CD14-positive monocyte (primary cell): ENCODE data around the gene RNF186. TPM values are rescaled to one million over a fixed set of nuclear protein-coding genes. Genes with fewer than 3 reads are reported as not detected.

Experiments used
- DNase-seq, 3 donors: peaks; one replicate each; pipeline ENCODE4 v3.0.0-alpha.2; 2011 to 2022
- H2AFZ ChIP-seq: 2 replicates; pipeline ENCODE4 v1.6.0; 2012; ENCODE audit warnings: mild to moderate bottlenecking, low read depth, low read length, inconsistent platforms; ENCODE audit not compliant: insufficient read depth, poor library complexity, severe bottlenecking
- H3K27ac ChIP-seq, 2 donors: 1 replicate in 1 of 2; 2 replicates in 1 of 2; pipeline ENCODE4 v1.5.1; 2012 to 2013; ENCODE audit warnings: low read length in 2 of 2, control low read depth in 1 of 2, inconsistent platforms in 1 of 2, low read depth in 1 of 2, mild to moderate bottlenecking in 1 of 2
- H3K27me3 ChIP-seq, 2 donors: one replicate each; pipeline versions ENCODE4 v1.6.0 to v1.6.1; 2011 to 2013; ENCODE audit warnings: low read length in 2 of 2; ENCODE audit not compliant: control insufficient read depth in 2 of 2, insufficient read depth in 2 of 2
- H3K36me3 ChIP-seq, 2 donors: replicated peaks in 1 of 2; 1 replicate in 1 of 2; 2 replicates in 1 of 2; pipeline versions ENCODE4 v1.5.1 to v1.6.1; 2012 to 2013; ENCODE audit warnings: low read length in 2 of 2, control low read depth in 1 of 2, inconsistent platforms in 1 of 2, mild to moderate bottlenecking in 1 of 2; ENCODE audit not compliant: insufficient read depth in 2 of 2, control insufficient read depth in 1 of 2
- H3K4me1 ChIP-seq, 2 donors: 1 replicate in 1 of 2; 2 replicates in 1 of 2; pipeline versions ENCODE4 v1.5.1 to v1.6.1; 2012 to 2013; ENCODE audit warnings: low read length in 2 of 2, control low read depth in 1 of 2, inconsistent platforms in 1 of 2, mild to moderate bottlenecking in 1 of 2, moderate library complexity in 1 of 2; ENCODE audit not compliant: insufficient read depth in 2 of 2, control insufficient read depth in 1 of 2
- H3K4me2 ChIP-seq: replicated peaks from 2 replicates; pipeline ENCODE3; 2012; ENCODE audit warnings: low read length, moderate library complexity, mild to moderate bottlenecking; ENCODE audit not compliant: poor library complexity, severe bottlenecking; ENCODE audit errors: extremely low read depth
- H3K4me3 ChIP-seq, 3 experiments: fragments of 200-600 bp in 1 of 3; sonication (generic) in 1 of 3; replicated peaks in 1 of 3; 1 replicate in 2 of 3; 2 replicates in 1 of 3; pipeline ENCODE4 v1.5.1; 2011 to 2013; ENCODE audit warnings: low read length in 3 of 3, mild to moderate bottlenecking in 3 of 3, control low read depth in 2 of 3, low read depth in 2 of 3, inconsistent platforms in 1 of 3, moderate library complexity in 1 of 3
- H3K79me2 ChIP-seq: 2 replicates; pipeline ENCODE4 v1.6.0; 2012; ENCODE audit warnings: mild to moderate bottlenecking, control low read depth, inconsistent platforms, low read length, moderate library complexity; ENCODE audit not compliant: insufficient read depth
- H3K9ac ChIP-seq: 2 replicates; pipeline ENCODE4 v1.6.0; 2017; ENCODE audit warnings: low read length, mild to moderate bottlenecking; ENCODE audit not compliant: insufficient read depth, poor library complexity, severe bottlenecking
- H3K9me3 ChIP-seq, 2 donors: replicated peaks in 1 of 2; 1 replicate in 1 of 2; 2 replicates in 1 of 2; pipeline versions ENCODE4 v1.5.1 to v1.6.1; 2012 to 2013; ENCODE audit warnings: low read length in 2 of 2, control low read depth in 1 of 2; ENCODE audit not compliant: control insufficient read depth in 1 of 2, insufficient read depth in 1 of 2
- H4K20me1 ChIP-seq: 2 replicates; pipeline ENCODE4 v1.6.0; 2012; ENCODE audit warnings: mild to moderate bottlenecking, low read length, control low read depth, moderate library complexity; ENCODE audit not compliant: insufficient read depth
- H3K27ac Mint-ChIP-seq, 7 donors: one replicate each; pipeline ENCODE4 v1.8.0; 2020; ENCODE audit warnings: mild to moderate bottlenecking in 7 of 7, mixed read lengths in 7 of 7, moderate library complexity in 6 of 7, inconsistent platforms in 2 of 7
- H3K27me3 Mint-ChIP-seq, 3 donors: one replicate each; pipeline ENCODE4 v1.8.0; 2021 to 2022; ENCODE audit warnings: low read depth in 3 of 3, mild to moderate bottlenecking in 3 of 3, mixed read lengths in 3 of 3, moderate library complexity in 3 of 3, inconsistent platforms in 1 of 3
- H3K36me3 Mint-ChIP-seq, 2 donors: one replicate each; pipeline ENCODE4 v1.8.0; 2020; ENCODE audit warnings: mixed read lengths in 2 of 2, inconsistent platforms in 1 of 2, mild to moderate bottlenecking in 1 of 2
- H3K4me1 Mint-ChIP-seq: one replicate; pipeline ENCODE4 v1.8.0; 2020; ENCODE audit warnings: mild to moderate bottlenecking, mixed read lengths
- H3K4me3 Mint-ChIP-seq, 2 donors: one replicate each; pipeline ENCODE4 v1.8.0; 2020; ENCODE audit warnings: mild to moderate bottlenecking in 2 of 2, mixed read lengths in 2 of 2, moderate library complexity in 1 of 2
- H3K9me3 Mint-ChIP-seq, 7 donors: one replicate each; pipeline ENCODE4 v1.8.0; 2020 to 2022; ENCODE audit warnings: mixed read lengths in 7 of 7, mild to moderate bottlenecking in 6 of 7, moderate library complexity in 6 of 7, inconsistent platforms in 2 of 7
- WGBS: methylation state at CpG from one replicate; pipeline ENCODE4 v1.1.5; 2013; ENCODE audit warnings: missing lambda C conversion rate; ENCODE audit not compliant: insufficient coverage; 5-methylcytosine and 5-hydroxymethylcytosine counted together
- intact Hi-C, 2 donors: fragments of 100-400 bp; cut with micrococcal nuclease; formaldehyde crosslinking; loops; one replicate each; pipeline versions ENCODE4 v1.15.0 to v1.15.1; 2023
- polyA plus RNA-seq, 3 donors: library from polyadenylated mRNA; depleted of rRNA in 1 of 3; unstranded in 2 of 3; stranded (reverse) in 1 of 3; fragments of 300-500 nt in 2 of 3; fragments of >200 nt in 1 of 3; fragmentation: Illumina TruSeq in 2 of 3; gene quantifications; 1 replicate in 2 of 3; 2 replicates in 1 of 3; pipeline ENCODE4 v1.2.3, GENCODE V29; 2012 to 2021
- TF ChIP-seq, protein P1 (sequence below): fragments of 200-600 bp; IDR thresholded peaks from one replicate; pipeline ENCODE4 v1.8.0; 2022; ENCODE audit warnings: antibody characterized with exemption, mild to moderate bottlenecking

RNF186 gene
- polyA plus RNA-seq, 3 donors, result not detected

DNA sequence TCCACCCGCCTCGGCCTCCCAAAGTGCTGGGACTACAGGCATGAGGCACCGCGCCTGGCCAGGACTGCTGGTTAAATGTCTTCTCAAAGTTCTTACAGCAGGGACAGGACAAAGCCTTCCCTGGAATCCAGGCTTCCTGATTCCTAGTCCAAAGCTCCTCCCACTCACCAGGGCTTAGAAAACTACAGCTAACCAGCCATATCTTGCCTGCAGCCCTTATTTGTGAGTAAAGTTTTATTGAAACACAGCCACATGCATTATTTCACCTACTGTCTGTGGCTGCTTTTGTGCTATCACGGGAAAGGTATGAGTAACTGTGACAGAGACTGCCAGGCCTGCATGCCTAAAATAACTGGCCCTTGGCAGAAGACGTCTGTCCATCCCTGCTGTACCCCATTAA lies 39.8 kb downstream of the RNF186 start:
- H3K27ac ChIP-seq, result no peak overlapping the region
- H3K4me1 Mint-ChIP-seq, result no peaks in the 10 kb centered on the region
- no peak overlapping the region for H2AFZ ChIP-seq
- H3K9me3 ChIP-seq, result no peaks in the 10 kb centered on the region
- H3K4me3 Mint-ChIP-seq, result no peak overlapping the region
- H3K27me3 Mint-ChIP-seq, result no peaks in the 10 kb centered on the region
- no peak overlapping the region for H3K4me3 ChIP-seq
- peaks cover 59 to 74% of the 10 kb centered on the region in 2 donors for H3K36me3 Mint-ChIP-seq
- H3K27me3 ChIP-seq, result no peaks in the 10 kb centered on the region
- H3K4me1 ChIP-seq, result no peaks in the 10 kb centered on the region
- no CpG with 5 or more reads among the region's 6 CpGs for WGBS
- DNase-seq, result no peak
- no peaks in the 10 kb centered on the region for H3K79me2 ChIP-seq
- H4K20me1 ChIP-seq, result no peaks in the 10 kb centered on the region
- peak overlapping the region in 1 of 7 donors; percentile 62 for H3K27ac Mint-ChIP-seq
- H3K9ac ChIP-seq, result no peak overlapping the region
- intact Hi-C loops, result no loop called here
- TF ChIP-seq, protein P1, sequence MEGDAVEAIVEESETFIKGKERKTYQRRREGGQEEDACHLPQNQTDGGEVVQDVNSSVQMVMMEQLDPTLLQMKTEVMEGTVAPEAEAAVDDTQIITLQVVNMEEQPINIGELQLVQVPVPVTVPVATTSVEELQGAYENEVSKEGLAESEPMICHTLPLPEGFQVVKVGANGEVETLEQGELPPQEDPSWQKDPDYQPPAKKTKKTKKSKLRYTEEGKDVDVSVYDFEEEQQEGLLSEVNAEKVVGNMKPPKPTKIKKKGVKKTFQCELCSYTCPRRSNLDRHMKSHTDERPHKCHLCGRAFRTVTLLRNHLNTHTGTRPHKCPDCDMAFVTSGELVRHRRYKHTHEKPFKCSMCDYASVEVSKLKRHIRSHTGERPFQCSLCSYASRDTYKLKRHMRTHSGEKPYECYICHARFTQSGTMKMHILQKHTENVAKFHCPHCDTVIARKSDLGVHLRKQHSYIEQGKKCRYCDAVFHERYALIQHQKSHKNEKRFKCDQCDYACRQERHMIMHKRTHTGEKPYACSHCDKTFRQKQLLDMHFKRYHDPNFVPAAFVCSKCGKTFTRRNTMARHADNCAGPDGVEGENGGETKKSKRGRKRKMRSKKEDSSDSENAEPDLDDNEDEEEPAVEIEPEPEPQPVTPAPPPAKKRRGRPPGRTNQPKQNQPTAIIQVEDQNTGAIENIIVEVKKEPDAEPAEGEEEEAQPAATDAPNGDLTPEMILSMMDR, result no peak
- H3K4me2 ChIP-seq, result no peak overlapping the region
- H3K36me3 ChIP-seq, result peaks cover 55 to 83% of the 10 kb centered on the region in 2 donors
- H3K9me3 Mint-ChIP-seq, result no peaks in the 10 kb centered on the region

DNA sequence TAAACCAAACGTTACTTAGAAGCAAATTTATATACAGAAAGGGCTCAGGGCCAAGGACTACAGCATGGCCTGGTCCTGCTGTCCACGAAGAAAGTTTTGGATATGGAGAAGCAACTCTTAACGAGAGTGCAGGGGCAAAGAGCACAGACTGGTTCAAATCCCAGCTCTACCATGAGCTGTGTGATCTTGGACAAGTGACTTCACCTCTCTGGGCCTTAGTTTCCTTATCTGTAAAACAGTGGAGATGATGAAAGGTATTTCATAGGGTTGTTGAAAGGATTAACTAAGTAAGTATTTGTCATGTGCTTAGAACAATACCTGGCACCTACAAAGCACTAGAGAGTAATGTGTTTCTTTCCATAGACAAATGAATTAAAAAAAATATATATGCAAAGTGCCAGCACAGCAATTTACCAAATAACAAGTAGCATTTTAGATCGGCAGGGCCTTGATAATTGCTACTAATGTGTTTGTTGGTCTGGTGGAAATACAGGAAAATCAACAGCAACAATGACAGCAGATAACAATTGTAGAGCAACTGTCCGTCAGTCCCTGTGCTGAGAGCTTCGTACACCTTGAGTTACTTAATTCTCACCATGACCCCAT lies 40.8 kb downstream of the RNF186 start:
- DNase-seq, result no peak
- H3K27me3 ChIP-seq, result no peaks in the 10 kb centered on the region
- intact Hi-C loops, result no loop called here
- peak overlapping the region in 1 of 7 donors; percentile 18 for H3K27ac Mint-ChIP-seq
- H3K36me3 ChIP-seq, result peaks cover 48 to 83% of the 10 kb centered on the region in 2 donors
- H3K4me2 ChIP-seq, result no peak overlapping the region
- no peak overlapping the region for H2AFZ ChIP-seq
- H3K9me3 Mint-ChIP-seq, result no peaks in the 10 kb centered on the region
- H3K9ac ChIP-seq, result no peak overlapping the region
- H3K4me1 Mint-ChIP-seq, result no peaks in the 10 kb centered on the region
- H3K4me1 ChIP-seq, result no peaks in the 10 kb centered on the region
- H3K4me3 Mint-ChIP-seq, result no peak overlapping the region
- no peaks in the 10 kb centered on the region for H3K27me3 Mint-ChIP-seq
- TF ChIP-seq, protein P1, result no peak
- no peak overlapping the region for H3K4me3 ChIP-seq
- peaks cover 58 to 74% of the 10 kb centered on the region in 2 donors for H3K36me3 Mint-ChIP-seq
- WGBS, result 100% methylated on average over 2 of the region's 6 CpGs
- H4K20me1 ChIP-seq, result no peaks in the 10 kb centered on the region
- H3K9me3 ChIP-seq, result no peaks in the 10 kb centered on the region
- H3K27ac ChIP-seq, result no peak overlapping the region
- no peaks in the 10 kb centered on the region for H3K79me2 ChIP-seq
